ENCODE data around the gene ATP5PD.
"Not testable (repeated sequence)": the region's sequence is repeated elsewhere in the genome, so short reads cannot be mapped to it uniquely, and the experiment has no call there.

The ATP5PD gene

GRCh38 chr17:75019146-75019545 is 27.6 kb downstream of the ATP5PD start:
- no peak for DNase-seq

- no peak for DNase-seq
Observed at GRCh38 chr17:75013092-75013559, 33.6 kb downstream of the ATP5PD start.

DNA sequence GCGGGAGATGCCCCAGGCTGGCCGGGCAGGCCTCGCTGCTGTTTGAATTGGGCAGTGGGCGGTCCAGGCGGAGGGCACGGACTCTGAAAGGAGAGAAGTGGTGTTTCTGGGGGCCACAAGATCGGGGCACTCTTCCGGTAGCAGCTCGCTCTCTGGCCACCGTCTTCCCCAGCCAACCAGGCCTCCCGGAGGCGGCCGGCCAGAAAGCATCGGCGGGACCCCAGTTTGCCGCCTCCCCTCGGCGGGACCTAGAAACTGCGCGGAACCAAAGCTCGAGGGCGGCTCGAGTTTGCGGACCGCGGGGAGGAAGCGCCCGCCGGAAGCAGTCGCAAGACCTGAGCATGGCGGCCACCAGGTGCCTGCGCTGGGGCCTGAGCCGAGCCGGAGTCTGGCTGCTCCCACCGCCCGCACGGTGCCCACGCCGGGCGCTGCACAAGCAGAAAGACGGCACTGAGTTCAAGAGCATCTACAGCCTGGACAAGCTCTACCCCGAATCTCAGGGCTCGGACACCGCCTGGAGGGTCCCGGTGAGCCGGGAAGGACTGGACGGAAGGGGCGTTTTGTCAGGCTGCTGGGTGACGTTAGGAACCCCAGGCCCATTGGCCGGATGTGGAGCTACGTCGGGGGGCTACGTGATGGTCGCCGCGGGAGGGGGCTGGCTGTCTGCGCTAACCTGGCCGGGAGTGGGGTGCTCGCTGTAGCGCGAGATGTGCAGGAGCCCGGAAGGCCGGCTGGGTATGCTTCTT is 34.2 kb downstream of the ATP5PD start, which contains the start of gene MRPL58:
Gene MRPL58 (plus strand): TSS at position 325 of the 746 bp plus-strand sequence. CDS start 17 bp downstream, at position 342.
- DNase-seq: peak; percentile 48 to 91 (median 68)

DNA sequence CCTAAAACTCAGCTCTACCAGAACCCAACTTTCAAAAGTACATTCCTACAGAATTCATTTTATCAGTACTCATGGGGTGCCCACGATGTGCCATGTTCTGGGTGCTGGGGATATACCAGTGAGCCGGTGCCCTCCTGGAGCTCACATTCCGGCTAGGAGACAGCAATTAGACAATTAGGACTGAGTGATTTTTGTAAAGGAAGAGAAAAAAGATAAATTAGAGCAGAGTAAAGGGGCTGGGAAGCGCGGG is 34.7 kb downstream of the ATP5PD start:
- no peak for DNase-seq

DNA sequence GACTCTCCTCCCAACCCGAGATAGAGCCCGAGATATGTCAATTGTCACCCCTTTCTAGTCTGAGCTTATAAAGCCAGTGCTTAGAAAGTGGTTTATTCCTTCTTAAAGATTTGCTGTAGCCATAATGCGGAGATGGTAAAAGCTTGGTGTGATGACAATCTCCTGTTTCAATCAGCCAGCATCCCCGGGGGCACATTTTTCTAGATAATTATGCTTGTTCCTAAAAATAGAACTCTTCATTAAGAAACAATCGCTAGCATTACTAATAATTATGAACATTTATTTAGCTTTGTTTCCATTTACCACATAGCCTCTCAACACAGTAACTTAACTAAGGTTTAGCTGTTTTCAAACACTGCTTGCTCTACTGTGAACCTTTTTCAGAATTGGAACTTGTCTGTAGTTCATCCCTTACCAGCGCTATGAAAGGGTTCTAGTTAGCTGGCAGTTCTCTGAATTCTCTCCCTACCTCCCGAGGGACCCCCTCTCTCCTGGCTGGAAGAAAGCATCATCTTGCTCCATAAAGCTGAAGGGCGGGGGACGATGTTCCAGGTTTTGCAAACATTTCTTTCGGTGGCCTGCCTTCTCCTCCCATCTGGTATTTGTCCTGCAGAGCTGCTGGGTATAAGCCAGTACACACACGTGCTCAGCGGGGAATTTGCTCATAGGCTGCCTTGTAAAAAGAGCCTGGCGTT is 35.2 kb downstream of the ATP5PD start:
- no peak for DNase-seq

DNA sequence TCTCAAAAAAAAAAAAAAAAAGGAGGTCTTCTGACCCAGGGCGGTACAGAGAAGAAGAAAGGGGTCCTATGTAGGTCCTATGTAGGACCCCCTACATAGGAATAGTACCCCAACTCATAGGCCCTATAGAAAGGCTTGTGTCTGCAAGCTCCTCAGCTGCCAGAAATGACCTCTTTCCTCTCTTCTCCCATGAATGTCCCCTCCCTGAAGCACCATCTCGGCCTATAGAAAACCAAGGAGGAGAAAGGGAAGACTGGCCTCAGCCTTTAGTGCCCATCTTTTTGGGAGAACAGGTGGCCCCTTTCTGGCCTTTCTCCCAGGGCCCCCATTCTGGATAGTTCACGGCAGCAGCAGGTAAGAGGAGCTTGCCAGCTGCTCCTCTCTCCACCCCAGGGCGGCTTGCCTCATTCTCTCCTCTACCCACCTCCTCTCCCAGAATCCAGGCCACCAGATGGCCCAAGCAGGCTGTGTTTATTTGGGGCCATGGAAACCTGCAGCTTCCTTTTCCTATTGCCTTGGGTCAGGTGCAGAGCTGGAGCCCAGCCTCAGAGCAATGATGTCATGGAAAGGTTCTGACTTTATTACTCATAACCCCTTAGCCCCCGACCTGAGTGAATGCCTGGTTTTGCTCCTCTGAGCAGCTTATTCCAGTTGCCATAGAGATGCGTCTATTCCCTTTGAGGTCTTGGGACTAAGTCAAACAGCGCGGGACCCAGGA is 35.9 kb downstream of the ATP5PD start:
- DNase-seq: no peak

- DNase-seq: no peak
Observed at GRCh38 chr17:75009139-75009724, 37.5 kb downstream of the ATP5PD start.

DNA sequence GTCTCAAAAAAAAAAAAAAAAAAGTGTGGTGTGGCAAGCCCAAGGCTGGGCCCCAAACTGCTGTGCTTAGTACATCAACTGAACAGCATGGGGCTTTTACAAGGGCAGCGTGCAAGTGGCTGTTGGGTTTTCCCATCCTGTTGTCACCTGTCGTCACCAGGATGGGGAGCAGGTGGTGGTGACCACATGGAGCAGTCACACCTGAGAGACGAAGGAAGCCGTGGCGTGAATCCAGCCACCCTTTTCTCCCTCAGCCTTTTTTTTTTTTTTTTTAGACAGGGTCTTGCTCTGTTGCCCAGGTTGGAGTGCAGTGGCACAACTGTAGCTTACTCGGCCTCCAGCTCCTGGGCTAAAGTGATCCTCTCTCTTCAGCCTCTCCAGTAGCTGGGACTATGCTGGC is 38.4 kb downstream of the ATP5PD start:
- no peak for DNase-seq

GRCh38 chr17:75006653-75007052 is 40.1 kb downstream of the ATP5PD start:
- no peak for DNase-seq

DNA sequence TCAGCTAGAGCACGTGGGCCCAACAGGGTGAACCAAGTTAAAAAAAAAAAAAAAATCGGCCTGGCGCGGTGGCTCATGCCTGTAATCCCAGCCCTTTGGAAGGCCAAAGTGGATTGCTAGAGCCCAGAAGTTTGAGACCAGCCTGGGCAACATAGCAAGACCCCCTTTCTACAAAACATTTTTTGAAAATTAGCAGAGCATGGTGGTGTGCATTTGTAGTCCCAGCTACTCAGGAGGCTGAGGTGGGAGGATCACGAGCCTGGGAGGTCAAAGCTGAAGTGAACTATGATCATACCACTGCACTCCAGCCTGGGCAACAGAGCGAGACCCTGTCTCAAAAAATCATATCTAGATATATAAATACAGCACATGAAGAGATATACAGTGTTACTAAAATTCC is 40.7 kb downstream of the ATP5PD start:
- not testable (repeated sequence) for DNase-seq

DNA sequence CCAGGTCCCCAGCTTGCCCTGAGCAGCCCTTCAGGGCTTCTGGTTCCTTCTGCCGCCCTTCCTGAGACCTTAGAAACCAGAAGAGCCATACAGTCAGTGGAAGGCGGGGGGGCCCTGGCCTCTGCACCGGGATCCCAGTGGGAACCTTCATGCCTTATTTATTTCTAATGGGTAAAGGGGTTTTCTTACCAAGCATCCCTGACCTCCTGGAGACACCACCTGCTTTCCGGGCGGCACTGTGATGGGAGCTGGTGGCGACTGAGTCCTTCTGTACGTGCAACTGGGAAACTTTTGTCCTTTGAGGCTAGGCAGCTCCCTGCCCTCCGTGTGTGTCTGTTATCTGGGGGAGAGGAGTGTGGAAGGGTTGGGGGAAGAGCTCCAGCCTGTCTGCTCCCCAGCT is 41.5 kb downstream of the ATP5PD start:
- no peak for DNase-seq

DNA sequence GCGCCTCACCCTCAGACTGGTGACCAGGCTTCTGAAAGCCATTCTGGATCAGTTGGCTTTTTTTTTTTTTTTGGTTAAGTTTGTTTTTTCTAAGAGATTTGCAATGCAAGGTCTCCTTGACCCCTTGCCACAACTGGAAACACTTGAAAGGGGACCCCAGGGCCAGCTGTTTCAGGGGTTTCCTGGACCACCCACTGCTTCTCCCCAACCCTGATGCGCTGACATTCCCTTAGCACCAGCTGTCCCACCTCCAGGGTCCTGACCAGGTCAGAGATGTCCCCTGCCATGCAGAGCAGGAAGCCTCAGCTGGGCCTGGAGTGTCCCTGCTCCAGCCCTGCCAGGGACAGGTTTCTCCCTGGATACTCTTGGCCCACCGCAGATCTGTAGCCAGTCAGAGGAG is 42.4 kb downstream of the ATP5PD start:
- no peak for DNase-seq

- DNase-seq: no peak
Observed at GRCh38 chr17:75003957-75004355, 42.8 kb downstream of the ATP5PD start.

GRCh38 chr17:75003070-75003956 is 43.5 kb downstream of the ATP5PD start:
- no peak for DNase-seq

DNA sequence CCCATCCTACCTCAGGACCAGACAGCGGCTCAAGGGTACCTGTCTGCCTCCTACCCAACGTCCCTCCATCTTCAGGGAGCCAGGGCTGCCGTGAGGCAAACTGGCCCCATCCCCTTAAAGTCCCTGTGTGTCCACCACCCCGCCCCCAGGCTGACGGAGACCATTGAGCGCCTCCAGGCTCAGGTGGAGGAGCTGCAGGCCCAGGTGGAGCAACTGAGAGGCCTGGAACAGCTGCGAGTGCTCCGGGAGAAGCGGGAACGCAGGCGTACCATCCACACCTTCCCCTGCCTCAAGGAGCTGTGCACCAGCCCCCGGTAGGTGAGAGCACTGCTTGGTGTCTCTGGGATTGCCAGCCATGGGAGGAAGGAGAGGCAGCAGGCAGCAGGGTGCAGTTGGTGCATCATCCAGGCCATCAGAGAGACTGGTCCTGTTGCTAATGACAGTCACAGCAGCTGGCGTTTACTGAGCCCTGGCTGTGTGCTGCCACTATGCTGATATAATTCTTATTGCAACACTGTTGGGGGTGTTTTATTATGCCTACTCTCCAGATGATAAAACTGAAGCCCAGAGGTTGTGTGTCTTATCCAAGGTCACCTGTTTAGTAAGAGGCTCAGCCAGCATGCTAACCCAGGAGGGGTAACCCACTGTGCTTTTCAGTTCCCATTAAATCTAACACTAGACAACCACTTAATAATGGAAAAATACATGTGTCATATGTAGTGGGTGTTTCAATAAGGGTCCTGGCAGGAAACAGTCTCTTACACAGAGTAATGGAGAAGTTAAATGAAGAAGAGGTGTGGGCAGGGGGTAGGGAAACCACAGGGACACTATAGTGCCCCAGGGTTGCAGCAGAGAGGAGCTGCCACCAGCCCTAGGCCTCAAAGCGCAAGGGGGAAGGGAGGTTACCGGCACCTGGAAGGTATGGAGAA is 44.6 kb downstream of the ATP5PD start:
- no peak for DNase-seq

GRCh38 chr17:74999523-74999922 is 47.2 kb downstream of the ATP5PD start:
- DNase-seq: no peak

- DNase-seq: no peak
Observed at GRCh38 chr17:74998783-74999182, 48.0 kb downstream of the ATP5PD start.

DNA sequence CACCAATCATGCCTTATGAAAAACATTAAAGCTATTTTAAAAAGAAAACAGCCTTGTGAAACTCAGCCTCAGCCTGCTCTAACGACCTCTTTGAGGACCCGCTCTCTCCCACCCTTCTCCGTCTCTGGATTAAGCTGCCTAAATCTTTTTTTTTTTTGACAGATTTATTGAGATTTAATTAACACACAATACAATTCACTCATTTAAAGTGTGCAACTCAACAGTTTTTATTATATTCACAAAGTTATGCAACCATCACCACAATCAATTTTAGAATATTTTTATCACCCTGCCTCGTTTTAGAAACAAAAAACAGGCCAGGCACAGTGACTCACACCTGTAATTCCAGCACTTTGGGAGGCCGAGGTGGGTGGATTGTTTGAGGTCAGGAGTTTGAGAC is 50.9 kb downstream of the ATP5PD start:
- no peak for DNase-seq

GRCh38 chr17:74994440-74994839 is 52.3 kb downstream of the ATP5PD start:
- no peak for DNase-seq

GRCh38 chr17:74992223-74992622 is 54.5 kb downstream of the ATP5PD start:
- no peak for DNase-seq

DNA sequence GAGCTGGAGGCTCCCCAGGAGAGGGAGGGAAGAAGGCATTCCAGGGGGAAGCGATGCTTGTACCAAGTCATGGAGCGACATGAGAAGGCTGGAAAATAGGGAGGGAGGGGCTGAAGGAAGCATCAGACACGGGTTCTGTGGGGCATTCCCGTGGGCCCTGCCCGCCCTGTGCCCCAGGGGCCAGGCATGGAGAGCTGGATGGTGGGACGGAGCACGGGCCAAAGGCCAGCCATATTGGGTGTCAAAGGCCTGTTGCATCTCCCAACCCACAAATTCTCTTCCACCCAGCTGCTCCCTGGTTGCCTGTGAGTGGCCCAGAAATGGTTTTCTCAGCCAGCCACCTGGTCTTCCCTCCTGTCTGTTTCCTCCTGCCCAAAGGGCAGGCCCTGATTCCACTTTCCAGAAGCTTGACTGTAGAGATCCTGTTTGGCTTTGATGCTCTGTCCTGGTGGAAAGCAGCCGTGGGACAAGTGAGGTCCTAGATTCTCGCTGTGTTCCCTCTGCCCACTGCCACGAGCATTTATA is 56.1 kb downstream of the ATP5PD start:
- no peak for DNase-seq
